ENCODE measurements around the gene TCERG1L.
"Not testable (repeated sequence)": the region's sequence is repeated elsewhere in the genome, so short reads cannot be mapped to it uniquely, and the experiment has no call there.

The TCERG1L gene

DNA sequence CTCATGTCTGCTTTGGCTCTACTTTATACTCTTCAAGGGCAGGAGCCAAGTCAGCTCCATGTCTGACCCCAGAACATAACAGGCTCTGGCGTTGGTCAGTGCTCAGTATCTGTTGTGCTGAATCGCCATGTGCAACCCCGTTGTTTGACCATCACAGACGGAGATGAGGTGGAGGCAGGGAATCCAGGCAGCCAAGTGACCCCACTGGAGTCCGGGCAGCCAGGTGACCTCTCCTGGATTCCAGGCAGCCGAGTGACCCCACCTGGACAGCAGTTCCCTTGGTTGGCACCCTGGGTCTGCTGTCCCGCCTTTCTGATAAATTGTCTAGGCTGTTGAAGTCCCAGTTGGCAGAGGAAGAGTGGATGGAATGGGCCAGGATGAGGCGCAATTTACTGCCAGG is 232.2 kb downstream of the TCERG1L start:
- Histone ChIP-seq H3K9ac (ENCODE audit: low read length) (no peak overlapping the region), H3K36me3 (ENCODE audit: control insufficient read depth, insufficient read depth, low read length) (no peaks in the 10 kb centered on the region), H3K9me3 (ENCODE audit: control insufficient read depth, insufficient read depth, low read depth, low read length) (no peaks in the 10 kb centered on the region), H3K4me1 (ENCODE audit: control insufficient read depth, insufficient read depth, low read length) (no peaks in the 10 kb centered on the region), H3K4me3 (ENCODE audit: low read depth, low read length) (no peak overlapping the region), H3K27ac (ENCODE audit: low read depth, low read length) (no peak overlapping the region), H3K27me3 (ENCODE audit: control insufficient read depth, insufficient read depth, low read length) (no peaks in the 10 kb centered on the region)

DNA sequence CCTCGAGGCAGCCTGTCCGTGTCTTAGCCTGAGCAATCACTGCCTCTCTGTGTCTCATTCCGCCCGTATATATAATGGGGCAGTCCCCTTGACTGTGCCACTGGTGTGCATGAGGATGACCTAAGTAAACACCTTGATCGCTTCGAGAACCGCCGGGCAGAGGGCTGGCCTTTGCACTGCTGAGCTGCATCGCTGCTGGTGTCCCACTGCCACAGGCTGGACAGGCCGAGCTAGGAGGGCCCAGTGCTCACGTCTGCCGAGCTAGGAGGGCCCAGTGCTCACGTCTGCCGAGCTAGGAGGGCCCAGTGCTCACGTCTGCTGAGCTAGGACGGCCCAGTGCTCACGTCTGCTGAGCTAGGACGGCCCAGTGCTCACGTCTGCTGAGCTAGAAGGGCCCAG is 232.6 kb downstream of the TCERG1L start:
- H3K9ac ChIP-seq (ENCODE audit: low read length); H3K27ac ChIP-seq (ENCODE audit: low read depth, low read length); H3K9me3 ChIP-seq (ENCODE audit: control insufficient read depth, insufficient read depth, low read depth, low read length); H3K36me3 ChIP-seq (ENCODE audit: control insufficient read depth, insufficient read depth, low read length); H3K27me3 ChIP-seq (ENCODE audit: control insufficient read depth, insufficient read depth, low read length); H3K4me3 ChIP-seq (ENCODE audit: low read depth, low read length); H3K4me1 ChIP-seq (ENCODE audit: control insufficient read depth, insufficient read depth, low read length): not testable (repeated sequence)

DNA sequence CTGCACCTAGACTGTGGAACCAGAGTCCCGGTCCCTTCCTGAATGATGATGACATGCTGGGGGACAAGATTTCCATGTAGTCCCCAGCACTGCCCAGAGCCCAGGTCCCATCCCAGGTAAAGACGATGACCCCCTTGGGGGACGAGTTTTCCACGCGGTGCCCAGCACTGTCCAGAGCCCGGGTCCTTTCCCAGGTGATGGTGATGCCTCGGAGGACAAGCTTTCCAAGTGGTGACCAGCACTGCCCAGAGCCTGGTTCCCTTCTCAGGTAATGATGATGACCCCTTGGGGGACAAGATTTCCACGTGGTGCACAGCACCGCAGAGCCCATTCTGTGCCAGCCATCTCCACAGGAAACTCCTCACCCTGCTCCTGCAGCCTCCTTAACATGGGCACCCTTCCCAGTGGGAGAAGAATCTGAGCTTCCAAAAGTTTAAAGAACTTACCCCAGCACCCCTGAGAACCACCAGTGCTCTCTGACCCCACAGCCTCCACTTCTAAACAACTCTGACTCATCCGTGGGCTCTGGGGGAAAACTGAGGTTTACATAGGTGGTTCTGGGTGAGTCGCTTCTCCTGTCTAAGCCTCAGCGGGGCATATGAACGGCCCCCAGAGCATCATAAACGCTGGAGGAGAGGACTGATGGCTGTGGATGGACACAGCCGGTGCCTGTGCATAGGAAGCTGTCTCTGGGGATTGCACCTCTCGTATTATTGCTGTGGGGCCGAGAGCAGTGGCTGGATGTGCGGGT is 233.2 kb downstream of the TCERG1L start:
- no peak overlapping the region for H3K4me3 ChIP-seq (ENCODE audit: low read depth, low read length)
- no peaks in the 10 kb centered on the region for H3K27me3 ChIP-seq (ENCODE audit: control insufficient read depth, insufficient read depth, low read length)
- H3K4me1 ChIP-seq (ENCODE audit: control insufficient read depth, insufficient read depth, low read length) = no peaks in the 10 kb centered on the region
- H3K36me3 ChIP-seq (ENCODE audit: control insufficient read depth, insufficient read depth, low read length) = no peaks in the 10 kb centered on the region
- no peak overlapping the region for H3K27ac ChIP-seq (ENCODE audit: low read depth, low read length)
- H3K9ac ChIP-seq (ENCODE audit: low read length) = no peak overlapping the region
- no peaks in the 10 kb centered on the region for H3K9me3 ChIP-seq (ENCODE audit: control insufficient read depth, insufficient read depth, low read depth, low read length)

DNA sequence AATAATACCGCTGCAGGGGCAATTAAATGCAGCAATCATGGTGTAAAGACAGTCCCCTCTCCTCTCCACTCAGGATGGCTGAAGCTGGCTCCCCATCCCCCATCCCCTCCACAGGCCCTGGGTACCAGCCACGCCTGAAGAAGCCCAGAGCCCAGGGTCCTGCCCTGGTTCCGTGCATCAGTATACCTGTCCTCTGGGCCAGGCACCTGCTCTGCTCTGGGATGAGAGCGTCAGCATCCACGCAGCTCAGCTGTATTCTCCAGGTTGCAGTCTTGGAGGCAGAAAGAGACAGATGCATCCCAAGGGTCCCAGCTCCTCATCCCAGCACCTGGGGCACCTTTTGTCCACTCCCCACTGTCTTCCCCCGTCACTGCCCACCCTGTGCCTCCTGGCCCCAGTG is 233.8 kb downstream of the TCERG1L start:
- no peak overlapping the region for H3K27ac ChIP-seq (ENCODE audit: low read depth, low read length)
- H3K9me3 ChIP-seq (ENCODE audit: control insufficient read depth, insufficient read depth, low read depth, low read length) = no peaks in the 10 kb centered on the region
- H3K4me3 ChIP-seq (ENCODE audit: low read depth, low read length) = no peak overlapping the region
- H3K36me3 ChIP-seq (ENCODE audit: control insufficient read depth, insufficient read depth, low read length) = no peaks in the 10 kb centered on the region
- no peaks in the 10 kb centered on the region for H3K27me3 ChIP-seq (ENCODE audit: control insufficient read depth, insufficient read depth, low read length)
- H3K9ac ChIP-seq (ENCODE audit: low read length) = no peak overlapping the region
- H3K4me1 ChIP-seq (ENCODE audit: control insufficient read depth, insufficient read depth, low read length) = no peaks in the 10 kb centered on the region

DNA sequence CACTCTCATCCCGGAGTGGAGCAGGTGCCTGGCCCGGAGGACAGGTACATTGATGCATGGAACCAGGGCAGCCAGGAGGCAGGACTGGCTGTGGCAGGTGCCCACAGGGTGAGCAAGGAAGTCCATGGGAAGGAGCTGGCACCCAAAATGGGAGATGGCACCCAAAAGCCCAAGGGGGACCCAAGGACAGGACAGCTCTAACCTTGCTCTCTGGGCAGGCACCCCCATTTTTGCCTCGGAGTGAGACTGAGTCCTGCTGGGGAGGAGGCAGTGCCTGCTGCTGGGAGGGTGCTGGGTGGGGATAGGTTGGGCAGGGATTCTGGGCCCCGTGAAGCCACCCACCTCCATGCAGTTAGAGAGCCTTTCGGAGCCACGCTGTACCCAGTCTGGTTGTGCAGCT is 234.5 kb downstream of the TCERG1L start:
- no peak overlapping the region for H3K4me3 ChIP-seq (ENCODE audit: low read depth, low read length)
- no peak overlapping the region for H3K27ac ChIP-seq (ENCODE audit: low read depth, low read length)
- H3K36me3 ChIP-seq (ENCODE audit: control insufficient read depth, insufficient read depth, low read length) = no peaks in the 10 kb centered on the region
- H3K9ac ChIP-seq (ENCODE audit: low read length) = no peak overlapping the region
- no peaks in the 10 kb centered on the region for H3K4me1 ChIP-seq (ENCODE audit: control insufficient read depth, insufficient read depth, low read length)
- H3K9me3 ChIP-seq (ENCODE audit: control insufficient read depth, insufficient read depth, low read depth, low read length) = no peaks in the 10 kb centered on the region
- H3K27me3 ChIP-seq (ENCODE audit: control insufficient read depth, insufficient read depth, low read length) = no peaks in the 10 kb centered on the region

DNA sequence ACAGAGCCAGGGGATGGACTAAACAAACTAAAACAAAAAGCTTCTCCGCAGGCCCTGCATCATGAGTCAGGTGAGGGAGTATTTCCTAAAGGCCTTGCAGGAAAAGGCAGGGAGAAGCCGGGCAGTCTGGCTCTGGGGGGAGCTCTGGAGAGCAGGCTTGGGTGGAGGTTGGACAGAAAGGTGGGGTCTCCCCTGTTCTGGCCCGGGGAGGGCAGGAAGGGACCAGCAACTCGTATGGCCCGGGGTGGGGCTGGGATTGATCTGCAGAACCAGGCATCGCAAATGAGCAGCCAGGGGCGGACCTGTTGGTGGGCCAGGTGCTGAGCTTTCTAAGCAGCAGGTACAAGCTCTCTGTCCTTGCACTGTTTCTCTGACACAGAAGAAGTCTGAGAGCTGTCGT is 235.2 kb downstream of the TCERG1L start:
- Histone ChIP-seq H3K27me3 (ENCODE audit: control insufficient read depth, insufficient read depth, low read length) (no peaks in the 10 kb centered on the region), H3K27ac (ENCODE audit: low read depth, low read length) (no peak overlapping the region), H3K9me3 (ENCODE audit: control insufficient read depth, insufficient read depth, low read depth, low read length) (no peaks in the 10 kb centered on the region), H3K4me1 (ENCODE audit: control insufficient read depth, insufficient read depth, low read length) (peaks cover 1% of the 10 kb centered on the region; the same call in 1 of the 2 replicates), H3K9ac (ENCODE audit: low read length) (no peak overlapping the region), H3K36me3 (ENCODE audit: control insufficient read depth, insufficient read depth, low read length) (no peaks in the 10 kb centered on the region), H3K4me3 (ENCODE audit: low read depth, low read length) (no peak overlapping the region)

DNA sequence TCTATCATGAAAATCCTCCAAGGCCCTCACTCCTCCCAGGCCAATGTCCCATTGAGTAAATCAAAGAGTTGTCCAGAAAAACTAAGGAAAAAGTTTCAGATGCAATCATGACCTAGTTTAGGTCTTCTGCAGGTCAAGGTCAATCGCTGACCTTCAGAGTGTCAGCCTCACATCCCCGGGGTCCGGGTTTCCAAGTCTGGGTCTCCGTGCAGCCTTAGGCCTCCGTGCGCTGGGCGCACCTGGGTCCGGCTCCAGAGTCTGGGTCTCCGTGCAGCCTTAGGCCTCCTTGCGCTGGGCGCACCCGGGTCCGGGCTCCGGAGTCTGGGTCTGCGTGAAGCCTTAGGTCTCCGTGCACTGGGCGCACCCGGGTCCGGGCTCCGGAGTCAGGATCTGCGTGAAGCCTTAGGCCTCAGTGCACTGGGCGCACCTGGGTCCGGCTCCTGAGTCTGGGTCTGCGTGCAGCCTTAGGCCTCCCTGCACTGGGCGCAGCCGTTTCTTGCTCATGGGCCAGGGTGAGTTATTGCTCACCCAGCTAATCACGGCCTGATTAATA is 236.2 kb downstream of the TCERG1L start:
- H3K9me3 ChIP-seq (ENCODE audit: control insufficient read depth, insufficient read depth, low read depth, low read length) = no peaks in the 10 kb centered on the region
- no peak overlapping the region for H3K4me3 ChIP-seq (ENCODE audit: low read depth, low read length)
- no peaks in the 10 kb centered on the region for H3K36me3 ChIP-seq (ENCODE audit: control insufficient read depth, insufficient read depth, low read length)
- no peak overlapping the region for H3K9ac ChIP-seq (ENCODE audit: low read length)
- peaks cover 10% of the 10 kb centered on the region for H3K4me1 ChIP-seq (ENCODE audit: control insufficient read depth, insufficient read depth, low read length)
- no peaks in the 10 kb centered on the region for H3K27me3 ChIP-seq (ENCODE audit: control insufficient read depth, insufficient read depth, low read length)
- H3K27ac ChIP-seq (ENCODE audit: low read depth, low read length) = no peak overlapping the region

DNA sequence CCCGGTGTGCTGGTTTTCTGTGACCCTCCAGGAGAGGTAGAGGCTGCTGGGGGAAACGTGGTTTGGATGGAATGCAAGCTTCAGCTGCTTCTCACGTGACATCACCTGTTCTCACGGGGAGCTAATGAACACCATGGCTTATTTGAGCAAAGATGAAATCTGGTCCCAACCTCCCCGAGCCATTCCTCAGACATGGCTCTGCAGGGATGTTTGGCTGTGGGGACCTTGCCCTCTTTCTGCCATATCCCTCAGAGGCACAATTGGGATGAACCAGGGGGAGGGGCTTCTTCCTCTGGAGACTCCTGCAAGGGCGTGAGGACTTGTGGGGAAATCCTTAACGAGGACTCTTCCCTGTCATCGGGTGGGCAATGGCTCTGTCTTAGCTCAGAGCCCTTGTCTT is 236.8 kb downstream of the TCERG1L start:
- Histone ChIP-seq H3K36me3 (ENCODE audit: control insufficient read depth, insufficient read depth, low read length) (no peaks in the 10 kb centered on the region), H3K27me3 (ENCODE audit: control insufficient read depth, insufficient read depth, low read length) (no peaks in the 10 kb centered on the region), H3K4me3 (ENCODE audit: low read depth, low read length) (no peak overlapping the region), H3K27ac (ENCODE audit: low read depth, low read length) (no peak overlapping the region), H3K4me1 (ENCODE audit: control insufficient read depth, insufficient read depth, low read length) (peaks cover 10% of the 10 kb centered on the region), H3K9ac (ENCODE audit: low read length) (no peak overlapping the region), H3K9me3 (ENCODE audit: control insufficient read depth, insufficient read depth, low read depth, low read length) (no peaks in the 10 kb centered on the region)

DNA sequence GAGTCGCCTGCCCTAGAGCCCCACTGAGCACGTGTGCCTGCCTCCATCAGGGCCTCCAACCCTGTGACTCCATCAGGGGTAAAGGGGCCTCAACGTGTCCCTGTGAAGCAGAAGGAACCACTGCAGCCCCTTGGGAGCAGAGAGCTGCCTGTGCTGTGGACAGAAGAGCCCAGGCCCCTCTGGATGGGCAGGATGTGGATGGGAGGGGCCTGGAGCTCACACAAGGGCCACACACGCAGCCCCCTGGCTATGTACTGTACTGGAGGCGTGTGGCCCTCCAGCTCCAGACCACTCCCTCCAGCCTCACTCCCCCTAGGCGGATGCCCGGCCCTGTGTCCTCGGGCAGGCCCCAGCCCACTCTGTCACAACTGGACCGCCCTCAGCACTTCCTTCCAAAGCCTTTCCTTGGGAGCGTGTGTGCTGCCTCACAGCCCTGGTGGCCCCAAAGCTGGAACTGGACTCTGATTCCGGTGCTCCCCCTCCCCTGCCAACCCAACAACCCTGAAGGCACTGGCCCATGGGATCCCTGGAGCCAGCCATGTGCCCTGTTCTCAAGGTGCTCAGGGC is 238.0 kb downstream of the TCERG1L start:
- no peaks in the 10 kb centered on the region for H3K9me3 ChIP-seq (ENCODE audit: control insufficient read depth, insufficient read depth, low read depth, low read length)

DNA sequence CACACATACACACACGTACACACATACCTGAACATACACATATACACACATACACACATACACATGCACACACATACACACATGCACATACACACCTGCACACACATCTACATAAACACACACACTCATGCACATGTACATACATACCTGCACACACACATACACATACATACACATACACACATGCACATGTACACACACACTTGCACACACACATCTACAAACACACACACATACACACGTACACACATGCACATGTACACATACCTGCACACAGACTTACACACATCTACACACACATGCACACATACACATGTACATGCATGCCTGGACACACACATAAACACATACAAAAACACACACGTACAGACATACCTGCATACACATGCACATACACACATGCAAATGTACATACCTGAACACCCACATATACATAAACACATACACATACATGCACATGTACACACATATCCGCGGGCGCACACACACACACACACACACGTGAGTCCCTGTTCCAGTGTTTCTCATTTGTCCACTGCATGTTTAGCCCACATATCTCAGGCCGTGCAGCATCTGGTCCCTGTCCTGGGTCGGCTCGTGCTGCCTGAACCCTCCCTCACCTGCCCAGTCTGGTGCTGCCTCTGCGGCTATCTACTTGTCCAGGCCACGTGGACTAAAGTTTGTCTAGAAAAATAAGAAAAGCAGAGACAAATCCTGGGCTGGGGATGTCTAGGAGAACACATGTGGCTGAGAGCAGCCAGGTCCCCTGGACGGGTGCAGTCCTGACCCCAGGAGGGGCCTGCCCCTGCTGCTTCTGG is 238.7 kb downstream of the TCERG1L start:
- H3K9me3 ChIP-seq (ENCODE audit: control insufficient read depth, insufficient read depth, low read depth, low read length) = no peaks in the 10 kb centered on the region
- no peak overlapping the region for H3K4me3 ChIP-seq (ENCODE audit: low read depth, low read length)
- no peaks in the 10 kb centered on the region for H3K36me3 ChIP-seq (ENCODE audit: control insufficient read depth, insufficient read depth, low read length)
- no peak overlapping the region for H3K27ac ChIP-seq (ENCODE audit: low read depth, low read length)
- peaks cover 14% of the 10 kb centered on the region for H3K4me1 ChIP-seq (ENCODE audit: control insufficient read depth, insufficient read depth, low read length)
- no peaks in the 10 kb centered on the region for H3K27me3 ChIP-seq (ENCODE audit: control insufficient read depth, insufficient read depth, low read length)
- no peak overlapping the region for H3K9ac ChIP-seq (ENCODE audit: low read length)

More for the DNA sequence above, 238.0 kb downstream of the TCERG1L start:
- no peak overlapping the region for H3K27ac ChIP-seq (ENCODE audit: low read depth, low read length)
- H3K9ac ChIP-seq (ENCODE audit: low read length) = no peak overlapping the region
- H3K36me3 ChIP-seq (ENCODE audit: control insufficient read depth, insufficient read depth, low read length) = no peaks in the 10 kb centered on the region
- no peak overlapping the region for H3K4me3 ChIP-seq (ENCODE audit: low read depth, low read length)
- no peaks in the 10 kb centered on the region for H3K27me3 ChIP-seq (ENCODE audit: control insufficient read depth, insufficient read depth, low read length)
- H3K4me1 ChIP-seq (ENCODE audit: control insufficient read depth, insufficient read depth, low read length) = peaks cover 10% of the 10 kb centered on the region

DNA sequence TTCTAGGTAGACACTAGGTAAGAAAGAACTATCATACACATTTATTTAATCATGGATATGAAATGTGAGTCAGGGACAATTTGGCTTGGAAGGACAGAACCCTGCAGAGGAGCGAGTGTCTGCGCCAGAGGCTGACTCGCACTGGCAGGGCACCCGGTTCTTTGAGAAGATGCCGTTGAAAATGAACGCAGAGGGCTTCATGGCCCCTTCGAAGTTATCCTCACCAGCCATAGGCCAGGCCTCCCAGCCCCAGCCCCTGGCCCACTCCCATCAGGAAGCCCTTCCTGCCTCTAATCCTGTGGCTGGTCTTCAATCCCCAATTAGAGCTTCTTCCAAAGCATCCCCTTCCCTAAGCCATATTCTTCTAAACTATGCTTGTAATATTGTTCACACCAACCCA is 239.8 kb downstream of the TCERG1L start:
- H3K4me3 ChIP-seq (ENCODE audit: low read depth, low read length) = no peak overlapping the region
- peaks cover 14% of the 10 kb centered on the region for H3K4me1 ChIP-seq (ENCODE audit: control insufficient read depth, insufficient read depth, low read length)
- no peaks in the 10 kb centered on the region for H3K27me3 ChIP-seq (ENCODE audit: control insufficient read depth, insufficient read depth, low read length)
- H3K9me3 ChIP-seq (ENCODE audit: control insufficient read depth, insufficient read depth, low read depth, low read length) = no peaks in the 10 kb centered on the region
- no peaks in the 10 kb centered on the region for H3K36me3 ChIP-seq (ENCODE audit: control insufficient read depth, insufficient read depth, low read length)
- H3K27ac ChIP-seq (ENCODE audit: low read depth, low read length) = no peak overlapping the region
- no peak overlapping the region for H3K9ac ChIP-seq (ENCODE audit: low read length)
